Lower lobe of right lung (tissue), 2 donors: ENCODE measurements around the gene FBN2. TPM values are rescaled to one million over a fixed set of nuclear protein-coding genes. Genes with fewer than 3 reads are reported as not detected.

ENCODE experiments used
- ATAC-seq, 2 donors: fragments of 200-7000 bp; cut with Tn5 transposase; one replicate each; pipeline ENCODE4 v1.9.1; 2020 to 2022; ENCODE audit warnings: mild to moderate bottlenecking in 2 of 2, moderate library complexity in 2 of 2
- DNase-seq: peaks from one replicate; pipeline ENCODE4 v3.0.0-alpha.2; 2020
- H3K27ac ChIP-seq: fragments of 200-600 bp; one replicate; pipeline ENCODE4 v1.8.0; 2022
- H3K27me3 ChIP-seq: fragments of 200-600 bp; one replicate; pipeline ENCODE4 v1.8.0; 2022; ENCODE audit warnings: low read depth
- H3K36me3 ChIP-seq: fragments of 200-600 bp; one replicate; pipeline ENCODE4 v1.8.0; 2022; ENCODE audit warnings: mild to moderate bottlenecking
- H3K4me1 ChIP-seq: fragments of 200-600 bp; one replicate; pipeline ENCODE4 v1.8.0; 2022
- H3K4me3 ChIP-seq: fragments of 200-600 bp; one replicate; pipeline ENCODE4 v1.8.0; 2022; ENCODE audit warnings: mild to moderate bottlenecking
- H3K9me3 ChIP-seq: fragments of 200-600 bp; one replicate; pipeline ENCODE4 v1.8.0; 2022
- intact Hi-C: fragments of 100-400 bp; cut with DNase I; formaldehyde crosslinking; loops from one replicate; pipeline ENCODE4 v1.11.0; 2022
- total RNA-seq: library from RNA; stranded (reverse); fragmentation: NEBNext Ultra II Directional; extraction: Animal tissue kit (Norgen Biotek cat#: 25700); gene quantifications from one replicate; pipeline ENCODE4 v1.2.1, GENCODE V29; 2021
- TF ChIP-seq, protein P1 (sequence below): fragments of 200-600 bp; IDR thresholded peaks from one replicate; pipeline ENCODE4 v1.8.0; 2022; ENCODE audit warnings: antibody characterized with exemption, mild to moderate bottlenecking
- donor health status: DM: no; HTN: yes; CAD: no; lungs with severe emphysema.

FBN2 gene
- total RNA-seq, 1 donor from 2014 or later, result 0.83 TPM

- Histone ChIP-seq H3K27ac (no peak overlapping the region), H3K9me3 (no peaks in the 10 kb centered on the region), H3K27me3 (no peaks in the 10 kb centered on the region), H3K4me1 (no peaks in the 10 kb centered on the region), H3K4me3 (no peak overlapping the region), H3K36me3 (no peaks in the 10 kb centered on the region)
- TF ChIP-seq, protein P1, sequence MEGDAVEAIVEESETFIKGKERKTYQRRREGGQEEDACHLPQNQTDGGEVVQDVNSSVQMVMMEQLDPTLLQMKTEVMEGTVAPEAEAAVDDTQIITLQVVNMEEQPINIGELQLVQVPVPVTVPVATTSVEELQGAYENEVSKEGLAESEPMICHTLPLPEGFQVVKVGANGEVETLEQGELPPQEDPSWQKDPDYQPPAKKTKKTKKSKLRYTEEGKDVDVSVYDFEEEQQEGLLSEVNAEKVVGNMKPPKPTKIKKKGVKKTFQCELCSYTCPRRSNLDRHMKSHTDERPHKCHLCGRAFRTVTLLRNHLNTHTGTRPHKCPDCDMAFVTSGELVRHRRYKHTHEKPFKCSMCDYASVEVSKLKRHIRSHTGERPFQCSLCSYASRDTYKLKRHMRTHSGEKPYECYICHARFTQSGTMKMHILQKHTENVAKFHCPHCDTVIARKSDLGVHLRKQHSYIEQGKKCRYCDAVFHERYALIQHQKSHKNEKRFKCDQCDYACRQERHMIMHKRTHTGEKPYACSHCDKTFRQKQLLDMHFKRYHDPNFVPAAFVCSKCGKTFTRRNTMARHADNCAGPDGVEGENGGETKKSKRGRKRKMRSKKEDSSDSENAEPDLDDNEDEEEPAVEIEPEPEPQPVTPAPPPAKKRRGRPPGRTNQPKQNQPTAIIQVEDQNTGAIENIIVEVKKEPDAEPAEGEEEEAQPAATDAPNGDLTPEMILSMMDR, result no peak
- intact Hi-C loops, result no loop called here
- DNase-seq (no peak), ATAC-seq (no peak)
These were observed 266.1 kb downstream of the FBN2 start for GRCh38 chr5:128271859-128272464.

DNA sequence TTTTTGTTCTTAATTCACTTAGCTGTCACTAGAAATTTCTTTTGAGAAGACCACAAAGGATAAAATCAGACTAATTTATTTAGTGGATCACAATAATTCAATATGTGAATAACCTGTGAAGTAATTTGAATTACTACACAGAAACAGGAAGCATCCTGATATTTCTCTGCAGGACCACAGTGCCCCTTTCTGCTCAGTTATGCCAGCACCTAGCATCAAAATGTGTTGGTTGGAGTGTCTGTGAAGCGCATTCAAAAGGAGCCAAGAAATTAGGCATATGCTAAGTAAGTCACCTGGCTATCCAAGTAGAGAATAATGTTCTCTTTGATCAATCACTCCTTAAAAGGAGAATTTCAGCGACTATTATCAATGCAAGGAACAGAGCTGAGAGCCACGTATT, 267.0 kb downstream of the FBN2 start:
- TF ChIP-seq, protein P1, result no peak
- Histone ChIP-seq H3K4me3 (no peak overlapping the region), H3K4me1 (no peaks in the 10 kb centered on the region), H3K9me3 (no peaks in the 10 kb centered on the region), H3K36me3 (no peaks in the 10 kb centered on the region), H3K27ac (no peak overlapping the region), H3K27me3 (no peaks in the 10 kb centered on the region)
- DNase-seq (no peak), ATAC-seq (no peak)
- intact Hi-C loops, result no loop called here

DNA sequence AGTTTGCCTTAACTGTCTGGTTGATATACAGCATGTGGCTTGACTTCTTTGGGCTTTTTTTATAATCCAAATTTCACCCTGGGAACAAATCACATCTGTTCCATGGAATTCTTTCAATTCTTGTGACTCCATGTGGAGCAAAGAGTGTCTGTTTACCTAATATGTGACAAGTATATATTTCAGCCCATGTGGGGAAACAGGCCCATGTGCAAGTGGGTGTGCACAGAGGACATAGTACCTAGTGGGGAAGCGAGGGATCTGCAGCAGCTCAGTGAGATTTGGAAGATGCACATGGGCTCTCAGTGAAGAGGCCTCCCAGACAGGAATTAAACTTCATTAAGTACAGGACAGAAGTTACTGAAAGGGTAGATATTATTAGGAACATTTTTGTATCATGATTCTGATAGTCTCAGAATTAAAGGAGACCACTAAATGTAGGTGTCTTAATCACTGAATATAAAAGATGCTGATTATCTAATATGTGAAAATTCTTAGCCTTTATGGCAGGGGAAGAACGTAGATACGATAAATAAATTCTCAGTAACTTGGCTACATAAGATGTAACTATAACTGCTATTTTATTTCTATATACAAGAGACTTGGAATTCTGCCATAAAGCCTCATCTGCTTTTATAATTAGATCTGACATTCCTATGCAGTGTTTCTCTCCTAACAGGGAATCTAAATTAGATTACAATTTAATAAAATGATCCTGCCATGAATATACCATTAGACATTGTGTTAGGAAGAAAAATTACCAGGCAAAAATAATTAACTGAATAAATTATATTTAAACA, 273.3 kb downstream of the FBN2 start:
- TF ChIP-seq, protein P1, result no peak
- ATAC-seq (no peak), DNase-seq (no peak)
- Histone ChIP-seq H3K4me3 (no peak overlapping the region), H3K9me3 (no peaks in the 10 kb centered on the region), H3K27ac (no peak overlapping the region), H3K27me3 (no peaks in the 10 kb centered on the region), H3K36me3 (no peaks in the 10 kb centered on the region), H3K4me1 (no peaks in the 10 kb centered on the region)
- intact Hi-C loops, result no loop called here

- ATAC-seq (no peak), DNase-seq (no peak)
- TF ChIP-seq, protein P1, result no peak
- Histone ChIP-seq H3K9me3 (no peaks in the 10 kb centered on the region), H3K27me3 (no peaks in the 10 kb centered on the region), H3K27ac (no peak overlapping the region), H3K36me3 (no peaks in the 10 kb centered on the region), H3K4me1 (no peaks in the 10 kb centered on the region), H3K4me3 (no peak overlapping the region)
- intact Hi-C loops, result no loop called here
These were observed 274.7 kb downstream of the FBN2 start for GRCh38 chr5:128263357-128263756.

DNA sequence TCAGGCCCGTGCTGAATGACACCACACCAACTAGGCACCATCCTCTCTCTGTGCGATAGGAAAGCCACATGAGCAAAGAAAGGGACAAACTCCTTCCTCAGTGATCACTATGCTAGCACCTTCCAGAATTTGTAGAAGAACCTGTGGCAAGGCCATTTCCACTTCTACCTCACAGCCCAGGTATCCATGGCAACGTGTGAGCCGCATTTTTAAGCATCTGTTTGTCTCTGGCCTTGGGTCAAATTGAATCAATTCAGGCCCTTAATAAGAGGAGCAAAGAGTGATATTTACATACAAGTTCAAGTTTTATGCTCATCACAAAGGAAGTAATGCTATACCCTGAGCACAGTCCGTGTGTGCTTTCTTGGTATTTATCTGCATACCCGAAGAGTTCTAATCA, 275.1 kb downstream of the FBN2 start:
- Histone ChIP-seq H3K4me3 (no peak overlapping the region), H3K27ac (no peak overlapping the region), H3K9me3 (no peaks in the 10 kb centered on the region), H3K36me3 (no peaks in the 10 kb centered on the region), H3K27me3 (no peaks in the 10 kb centered on the region), H3K4me1 (no peaks in the 10 kb centered on the region)
- TF ChIP-seq, protein P1, result no peak
- ATAC-seq (no peak), DNase-seq (no peak)
- intact Hi-C loops, result no loop called here
